SW 1271 (cell line): ENCODE data around the gene HIVEP2.

Source experiments
- DNase-seq, 2 experiments: peaks; one replicate each; lab custom pipeline; 2025; lab: John Stamatoyannopoulos, UW

Gene HIVEP2

DNA sequence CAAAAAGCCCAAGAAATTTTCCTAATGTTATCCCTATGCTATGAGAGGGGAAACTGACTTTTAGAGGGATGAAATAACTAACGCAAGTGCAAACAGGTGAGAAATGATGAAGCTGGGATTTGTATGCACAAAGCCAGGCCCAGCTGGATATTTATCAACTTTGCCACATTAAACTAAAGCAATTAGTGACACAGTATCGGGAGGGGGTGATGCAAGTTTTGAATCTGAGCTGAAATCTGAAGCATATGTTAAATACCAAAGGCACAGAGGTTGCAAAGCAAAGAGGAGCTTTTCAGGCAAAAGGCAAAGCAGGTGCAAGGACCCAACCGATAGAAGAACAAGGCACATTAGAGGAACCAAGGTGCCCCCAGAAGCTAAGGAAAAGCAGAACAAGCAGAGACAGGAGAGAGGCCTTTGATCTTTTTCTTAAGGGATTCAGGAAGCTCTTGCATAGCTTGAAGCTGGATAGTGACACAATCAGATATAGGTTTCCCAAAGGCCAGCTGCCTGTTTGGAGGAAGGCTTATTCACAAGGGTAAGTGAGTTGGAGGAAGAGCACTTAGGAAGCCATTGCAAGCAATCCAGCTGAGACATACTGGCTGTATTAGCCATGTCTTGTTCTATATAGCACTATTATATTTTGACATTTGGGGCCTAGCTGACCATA, 207.5 kb downstream of the HIVEP2 start:
- DNase-seq = no peak

DNA sequence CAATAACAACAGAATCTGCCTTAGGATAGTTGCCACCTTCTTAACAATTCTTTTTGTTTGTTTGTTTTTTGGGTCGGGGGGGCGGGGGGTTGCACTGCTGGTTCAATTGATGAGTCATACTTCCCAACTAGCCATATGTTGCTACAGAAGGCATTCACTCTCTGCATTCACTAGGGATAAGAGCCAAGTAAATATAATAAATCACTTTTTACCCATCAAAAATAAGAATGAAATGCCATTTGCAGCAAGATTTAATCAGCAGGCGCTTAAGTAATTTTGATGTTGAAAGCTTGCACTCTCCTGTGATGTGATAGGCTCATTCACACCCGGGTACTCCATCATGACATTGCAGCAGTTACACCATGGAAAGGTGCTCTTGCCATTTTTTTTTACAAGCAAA, 209.8 kb downstream of the HIVEP2 start:
- DNase-seq = no peak

DNA sequence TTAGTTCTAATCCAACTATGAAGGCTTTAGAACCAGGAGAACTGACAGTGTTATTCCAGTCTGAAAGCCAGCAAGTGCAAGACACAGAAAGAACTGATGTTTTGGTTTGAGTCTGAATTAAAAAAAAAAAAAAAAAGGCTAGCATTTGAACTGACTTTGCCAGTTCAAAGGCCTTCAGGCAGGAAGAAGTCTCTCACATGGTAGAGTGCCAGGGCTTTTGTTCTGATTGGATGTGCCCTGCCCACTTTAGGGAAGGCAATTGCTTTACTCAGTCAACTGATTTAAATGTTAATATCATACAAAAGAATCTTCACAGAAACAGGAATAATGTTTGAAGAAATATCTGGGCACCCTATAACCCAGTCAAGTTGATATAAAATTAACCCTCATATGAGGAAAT, 212.2 kb downstream of the HIVEP2 start:
- DNase-seq = no peak

DNA sequence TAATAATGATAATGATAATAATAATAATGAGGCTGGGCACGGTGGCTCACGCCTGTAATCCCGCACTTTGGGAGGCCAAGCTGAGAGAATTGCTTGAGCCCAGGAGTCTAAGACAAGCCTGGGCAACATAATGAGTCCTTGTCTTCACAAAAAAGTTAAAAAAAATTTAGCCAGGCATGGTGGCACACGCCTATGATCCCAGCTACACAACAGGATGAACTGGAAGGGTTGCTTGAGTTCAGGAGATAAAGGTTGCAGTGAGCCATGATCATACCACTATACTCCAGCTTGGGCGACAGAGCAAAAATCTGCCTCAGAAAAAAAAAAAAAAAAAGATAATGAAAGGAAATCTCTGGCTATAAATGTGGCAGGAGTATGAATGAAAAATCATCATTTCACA, 213.4 kb downstream of the HIVEP2 start:
- DNase-seq = no peak

DNA sequence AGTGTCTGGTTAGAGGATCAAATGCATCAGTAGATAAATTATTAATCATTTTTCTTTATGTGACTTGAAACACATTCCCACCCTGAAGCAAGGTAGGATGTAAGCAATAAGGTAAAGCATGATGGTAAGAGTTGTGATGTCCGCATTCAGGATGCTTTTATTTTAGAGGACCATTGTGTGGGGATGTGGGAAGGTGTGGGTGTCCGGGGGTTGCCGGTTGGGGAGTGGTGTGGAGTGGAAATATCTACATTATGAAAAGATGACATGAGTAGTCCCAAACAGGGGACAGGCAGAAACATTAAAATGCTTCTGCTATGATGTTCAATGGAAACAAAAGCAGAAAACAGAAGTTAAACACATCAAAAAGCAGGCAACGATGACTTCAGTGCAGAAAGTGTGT, 215.4 kb downstream of the HIVEP2 start:
- DNase-seq = no peak

DNA sequence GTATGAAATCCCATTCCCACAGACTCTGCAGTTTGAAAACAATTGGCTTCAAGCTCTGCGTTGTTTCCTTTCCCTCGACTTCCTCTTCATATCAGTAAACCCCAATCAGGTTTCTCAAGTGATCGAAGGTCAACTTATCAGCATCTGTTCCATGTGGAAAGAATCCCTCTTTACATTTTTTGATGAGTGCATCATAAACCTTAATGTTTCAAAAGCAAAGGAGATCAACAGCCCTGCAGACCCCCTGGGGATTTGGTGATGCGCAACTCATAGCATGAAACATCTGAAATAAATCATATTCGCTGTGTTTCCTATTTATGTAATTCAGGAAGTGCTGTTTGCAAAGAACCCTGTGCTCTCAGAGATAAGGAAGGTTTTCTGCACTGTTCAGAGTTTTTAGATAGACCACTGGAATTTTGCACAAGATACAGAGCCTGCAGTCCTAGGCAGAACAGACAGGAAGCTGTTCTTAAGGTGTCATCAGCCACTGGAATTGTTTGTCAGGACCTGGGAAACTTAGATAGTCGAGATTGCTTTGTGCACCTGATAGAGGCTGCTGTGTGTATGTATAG, 216.0 kb downstream of the HIVEP2 start:
- DNase-seq = no peak

DNA sequence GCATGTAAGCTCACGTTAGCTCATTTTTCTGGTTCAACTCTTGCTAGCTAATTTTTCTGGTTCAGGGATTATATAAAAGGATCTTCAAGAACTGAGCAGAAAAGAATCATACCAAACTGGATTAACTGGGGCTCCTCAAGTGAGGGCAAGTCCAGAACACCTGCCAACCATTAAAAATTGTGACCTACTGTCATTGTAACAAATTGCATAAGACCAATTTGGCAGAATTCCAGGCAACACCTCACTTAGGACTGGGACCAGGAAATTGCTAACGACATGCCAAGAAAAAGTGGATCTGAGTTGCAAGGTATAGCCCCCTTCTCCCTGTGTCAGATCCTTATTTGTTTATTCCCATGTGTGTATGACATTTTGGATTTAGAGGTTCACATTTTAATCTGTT, 216.6 kb downstream of the HIVEP2 start:
- no peak for DNase-seq

DNA sequence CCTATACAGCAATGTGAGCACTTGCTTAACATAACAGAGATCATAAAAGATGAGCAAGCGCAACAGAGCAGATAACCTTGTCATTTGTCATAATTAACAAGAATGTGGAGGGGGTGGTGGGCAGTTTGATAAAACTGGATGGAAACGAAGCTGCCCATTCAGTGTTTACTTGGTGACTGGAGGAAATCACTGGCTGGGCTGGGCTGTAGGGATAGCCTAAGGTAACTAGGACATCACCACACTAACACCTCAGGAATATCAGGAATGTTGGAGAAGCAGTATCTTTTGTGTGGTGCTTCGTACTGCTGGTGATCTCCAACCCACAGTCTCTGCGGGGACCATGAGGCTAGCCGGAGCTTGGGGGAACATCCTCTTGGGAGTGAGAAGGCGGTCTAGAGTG, 218.4 kb downstream of the HIVEP2 start:
- DNase-seq = no peak

DNA sequence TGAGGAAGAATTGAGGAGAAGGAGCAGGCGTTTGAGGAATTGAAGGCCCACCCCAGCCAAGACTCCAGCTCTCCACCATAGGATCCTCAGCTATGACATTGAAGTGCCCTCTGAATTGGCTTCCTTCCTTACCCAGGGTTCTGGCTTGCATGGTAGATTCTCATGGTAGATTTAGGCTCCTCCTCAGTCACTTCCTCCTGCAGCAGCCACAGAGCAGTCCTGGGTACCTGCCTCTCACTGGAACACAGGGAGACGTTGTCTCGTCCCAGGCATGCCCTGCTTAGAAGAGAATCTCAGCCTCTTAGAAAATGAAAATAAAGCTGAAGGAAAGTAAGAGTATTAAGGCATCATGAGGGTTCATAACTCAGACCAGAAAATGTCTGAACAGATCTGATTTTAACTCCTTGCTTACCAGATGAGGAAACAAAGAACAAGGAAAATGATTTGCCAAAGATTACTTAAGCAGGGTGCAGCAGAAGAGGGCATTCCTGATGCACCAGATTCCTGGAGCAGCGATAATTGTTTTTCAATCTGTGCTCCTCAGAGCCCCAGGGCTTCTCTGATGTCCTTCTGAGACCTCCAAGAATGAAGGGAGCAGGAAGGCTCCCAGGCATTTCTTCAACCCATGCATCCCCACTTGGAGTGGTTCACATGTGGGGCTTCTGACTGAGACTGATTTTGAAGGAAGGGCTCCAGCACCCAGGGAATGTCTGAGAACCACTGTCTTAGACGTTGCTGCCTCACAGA, 219.8 kb downstream of the HIVEP2 start:
- DNase-seq = no peak

DNA sequence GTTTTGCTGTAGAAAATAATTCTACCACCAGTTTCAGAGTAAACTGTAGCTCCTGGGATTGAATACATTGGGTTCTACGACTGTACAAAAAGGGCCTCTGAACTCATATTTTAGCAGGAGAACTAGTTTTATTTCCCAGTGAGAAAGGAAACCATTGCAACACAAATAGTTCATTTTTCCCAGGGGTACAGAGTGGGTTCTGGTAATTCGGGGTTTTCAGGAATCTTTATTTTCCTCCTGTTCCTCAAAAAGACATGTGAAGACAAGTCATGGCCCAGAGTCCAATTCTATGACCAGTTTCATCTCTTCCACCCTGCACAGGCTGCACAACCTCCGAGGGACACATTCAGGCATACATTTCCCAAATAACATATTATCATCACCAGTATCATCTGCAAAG, 222.1 kb downstream of the HIVEP2 start:
- DNase-seq = no peak

DNA sequence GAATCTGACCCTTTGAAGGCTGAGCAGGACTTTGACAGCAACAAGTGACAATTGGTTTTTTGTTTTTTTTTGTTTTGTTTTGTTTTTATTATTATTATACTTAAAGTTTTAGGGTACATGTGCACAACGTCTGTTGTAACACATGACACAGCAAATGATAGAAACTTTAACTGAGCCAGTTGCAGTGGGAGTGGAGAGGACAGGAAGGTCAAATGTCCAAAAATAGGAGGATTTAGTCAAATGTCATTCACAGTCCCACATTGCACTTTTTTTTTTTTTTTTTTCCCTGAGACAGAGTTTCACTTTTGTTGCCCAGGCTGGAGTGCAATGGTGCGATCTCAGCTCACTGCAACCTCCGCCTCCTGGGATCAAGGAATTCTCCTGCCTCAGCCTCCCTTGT, 223.0 kb downstream of the HIVEP2 start:
- DNase-seq = no peak

DNA sequence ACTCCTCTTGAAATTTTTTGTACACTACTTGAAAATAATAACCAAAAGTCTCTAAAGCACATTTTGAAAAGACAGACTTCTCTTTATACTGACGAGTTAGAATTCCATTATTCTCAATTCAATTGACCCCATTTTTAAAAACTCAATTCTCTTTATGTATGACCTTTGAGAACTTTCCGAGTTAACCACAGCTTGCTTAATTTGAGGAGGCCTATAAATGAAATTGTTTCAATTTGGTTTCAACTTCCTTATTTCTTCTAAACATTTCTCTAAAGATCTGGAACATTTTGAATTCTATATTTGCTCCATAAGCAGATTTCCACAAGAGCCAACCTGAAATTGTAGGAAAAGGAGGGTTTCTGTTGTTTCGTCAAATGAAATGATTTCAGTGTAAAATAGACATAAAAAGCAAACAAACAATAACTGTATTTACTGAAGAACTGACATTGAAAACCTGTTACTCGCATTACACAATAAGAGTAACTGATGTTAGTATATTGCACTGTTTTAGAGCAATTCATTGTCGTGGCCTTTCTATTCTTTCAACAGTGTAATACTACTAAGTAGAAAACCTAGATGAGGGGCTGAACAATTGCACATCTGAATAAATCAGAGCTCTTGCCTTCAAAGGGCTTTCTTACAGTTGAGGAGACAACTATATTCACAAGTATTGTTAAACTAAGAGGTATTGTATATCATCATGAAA, 223.6 kb downstream of the HIVEP2 start:
- no peak for DNase-seq

DNA sequence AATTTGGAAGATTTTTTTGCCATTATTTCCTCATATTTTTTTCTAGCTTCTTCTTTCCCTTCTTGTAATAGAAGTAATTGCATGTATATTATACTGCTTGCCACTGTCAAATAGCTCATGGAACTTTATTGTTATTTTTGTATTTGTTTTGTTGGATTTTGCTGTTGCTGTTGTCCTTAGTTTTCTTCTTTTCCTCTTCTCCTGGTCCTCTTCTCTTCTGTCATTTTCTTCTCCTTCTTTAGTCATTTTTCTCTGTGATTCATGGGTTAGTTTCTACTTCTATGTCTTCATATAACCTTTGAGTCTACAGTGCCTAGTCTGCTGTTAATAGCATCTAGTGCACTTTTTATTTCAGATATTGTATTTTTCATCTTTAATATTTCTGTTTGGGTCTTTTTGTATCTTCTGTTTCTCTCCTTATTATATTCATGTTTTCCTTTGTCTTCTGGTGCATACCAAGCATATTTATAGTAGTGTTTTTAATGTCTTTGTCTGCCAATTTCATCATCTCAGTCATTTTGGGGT, 226.2 kb downstream of the HIVEP2 start:
- no peak for DNase-seq

DNA sequence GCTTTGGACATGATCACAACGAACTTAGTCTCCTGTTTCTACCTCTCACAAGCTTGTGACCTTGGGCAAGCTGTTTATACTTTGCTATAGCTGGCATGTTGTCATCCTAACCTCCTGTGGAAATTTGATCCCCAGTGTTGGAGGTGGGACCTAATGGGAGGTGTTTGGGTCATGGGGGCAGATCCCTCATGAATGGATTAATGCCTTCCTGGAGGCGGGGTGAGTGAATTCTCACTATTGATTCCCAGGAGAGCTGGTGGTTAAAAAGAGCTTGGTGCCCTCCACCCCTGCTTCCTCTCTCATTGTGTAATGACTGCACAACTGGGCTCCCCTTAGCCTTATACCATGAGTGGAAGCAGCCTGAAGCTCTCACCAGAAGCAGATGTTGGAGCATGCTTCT, 228.9 kb downstream of the HIVEP2 start:
- DNase-seq = no peak

DNA sequence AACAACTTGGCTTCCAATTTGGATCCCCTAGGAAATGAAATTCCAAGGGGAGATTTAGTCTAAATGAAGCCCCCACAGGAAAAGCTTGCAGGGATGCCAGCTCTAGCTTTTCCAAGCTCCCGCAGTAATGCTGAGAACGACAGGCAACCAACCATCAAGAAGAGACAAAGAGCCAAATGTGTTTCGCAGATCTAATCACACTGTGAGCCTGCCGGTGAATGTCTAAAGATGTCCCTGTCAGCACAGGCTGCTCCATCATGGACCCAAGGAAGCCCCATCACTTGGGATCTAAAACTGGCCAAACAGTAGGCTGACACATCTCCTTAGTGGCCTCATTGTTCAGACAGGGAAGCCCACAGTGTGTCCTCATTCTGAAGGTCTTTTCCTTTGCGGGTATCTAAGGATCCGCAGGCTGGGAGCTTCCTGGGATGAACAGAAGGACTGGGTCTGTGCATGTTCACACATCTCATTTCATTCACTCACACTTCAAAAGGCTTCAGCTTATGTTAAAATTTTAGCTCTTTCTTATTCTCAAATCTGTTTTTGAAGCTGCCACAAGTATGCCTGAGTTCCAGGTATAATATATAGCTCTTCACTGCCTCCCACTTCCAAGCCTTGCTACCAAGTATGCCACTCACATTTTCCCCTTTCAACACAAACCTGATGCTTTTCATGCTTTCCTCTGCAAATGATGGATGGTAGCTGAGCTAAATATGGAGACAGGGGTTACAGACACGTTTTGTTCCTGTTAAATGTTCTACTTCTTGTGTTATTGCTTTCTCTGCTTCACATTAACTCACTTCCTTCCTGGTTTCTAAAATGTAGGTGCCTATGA, 229.8 kb downstream of the HIVEP2 start:
- no peak for DNase-seq

DNA sequence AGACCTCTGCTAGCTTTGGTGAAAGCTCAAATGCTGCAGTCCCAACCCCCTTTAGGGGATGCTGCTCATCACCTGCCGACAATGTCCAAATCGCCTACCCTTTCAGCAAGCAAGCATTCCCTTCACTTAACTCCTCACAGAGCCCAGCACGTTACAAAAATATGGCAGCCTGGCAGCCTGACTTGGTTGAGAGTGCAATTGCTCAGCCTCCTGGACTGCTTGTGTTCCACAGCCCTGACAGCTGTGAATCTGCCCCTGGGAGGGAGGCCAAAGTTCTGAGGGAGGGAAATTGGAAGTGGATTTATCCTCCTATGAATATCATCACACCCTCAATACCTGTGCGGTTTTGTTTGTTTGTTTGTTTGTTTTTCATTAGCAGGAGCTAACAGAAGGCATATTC, 231.0 kb downstream of the HIVEP2 start:
- DNase-seq = no peak

DNA sequence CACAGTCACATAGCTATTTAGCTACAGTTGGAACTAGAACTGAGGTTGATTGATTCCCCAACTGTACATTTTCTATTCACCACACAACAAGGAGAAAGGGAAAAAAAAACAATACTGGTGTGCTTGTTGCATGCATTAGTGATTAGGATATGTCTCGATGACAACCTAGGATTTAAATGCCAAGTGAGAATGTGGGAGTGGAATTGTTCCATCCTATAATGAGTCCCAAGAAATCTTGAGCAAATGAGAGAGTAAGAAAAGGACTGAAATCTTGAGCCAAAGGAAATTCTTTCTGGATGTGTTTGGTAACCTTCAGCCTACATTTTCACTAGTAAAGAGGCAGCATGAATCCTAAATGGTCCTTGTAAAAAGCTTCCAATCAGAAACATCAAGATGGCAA, 232.7 kb downstream of the HIVEP2 start:
- DNase-seq = no peak

DNA sequence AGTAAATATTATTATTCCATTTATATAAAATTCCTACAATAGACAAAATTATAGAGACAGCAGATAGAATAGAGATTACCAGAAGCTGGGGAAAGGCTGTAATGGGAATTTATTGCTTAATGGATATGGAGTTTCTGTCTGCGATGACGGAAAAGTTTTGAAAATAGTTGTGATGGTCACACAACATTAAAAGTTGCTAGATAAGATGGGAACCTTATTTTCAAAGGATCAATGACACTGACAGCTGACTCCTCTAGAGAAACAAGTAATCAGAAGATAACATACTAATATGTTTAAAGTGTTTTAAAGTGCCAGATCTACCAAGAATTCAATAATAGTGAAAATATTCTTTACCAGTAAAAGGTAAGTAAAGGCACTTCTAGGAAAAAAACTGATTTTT, 236.3 kb downstream of the HIVEP2 start:
- DNase-seq = no peak

DNA sequence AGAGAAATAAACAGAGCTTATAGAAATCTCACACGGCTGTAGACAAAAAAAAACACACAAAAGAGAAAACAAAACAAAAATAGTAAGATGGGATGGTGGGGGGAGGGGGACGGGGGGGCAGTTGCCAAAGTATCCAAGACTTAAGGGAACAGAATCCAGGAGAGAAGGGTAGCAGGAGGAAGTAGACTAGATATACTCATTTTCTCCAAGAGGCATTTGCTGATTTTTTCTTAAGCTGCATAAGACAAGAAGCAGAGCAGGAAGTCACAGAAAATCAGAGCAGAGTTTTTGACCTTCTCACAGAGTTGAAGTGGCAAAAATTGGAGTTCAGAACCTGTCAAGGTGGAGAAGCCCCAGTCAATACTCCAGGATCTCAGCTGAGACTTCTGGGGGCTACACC, 237.7 kb downstream of the HIVEP2 start:
- DNase-seq = no peak

DNA sequence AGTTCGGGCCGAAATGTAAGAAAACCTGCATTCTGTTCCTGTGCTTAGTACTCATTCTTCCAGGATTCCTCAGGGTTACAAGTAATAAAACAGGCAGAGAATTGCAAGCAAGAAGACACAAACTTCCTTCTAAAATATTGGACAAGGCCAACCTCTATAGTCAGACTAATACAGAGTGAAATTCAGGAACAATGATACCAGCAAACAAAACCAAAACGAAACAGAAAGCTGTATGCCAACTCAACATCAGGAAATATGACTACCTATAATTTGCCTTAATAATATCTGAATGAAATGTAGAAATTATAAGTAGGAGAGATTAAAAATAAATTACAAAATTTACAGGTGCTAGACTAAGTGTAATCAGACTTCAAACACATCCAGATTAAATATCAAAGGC, 238.8 kb downstream of the HIVEP2 start:
- no peak for DNase-seq

DNA sequence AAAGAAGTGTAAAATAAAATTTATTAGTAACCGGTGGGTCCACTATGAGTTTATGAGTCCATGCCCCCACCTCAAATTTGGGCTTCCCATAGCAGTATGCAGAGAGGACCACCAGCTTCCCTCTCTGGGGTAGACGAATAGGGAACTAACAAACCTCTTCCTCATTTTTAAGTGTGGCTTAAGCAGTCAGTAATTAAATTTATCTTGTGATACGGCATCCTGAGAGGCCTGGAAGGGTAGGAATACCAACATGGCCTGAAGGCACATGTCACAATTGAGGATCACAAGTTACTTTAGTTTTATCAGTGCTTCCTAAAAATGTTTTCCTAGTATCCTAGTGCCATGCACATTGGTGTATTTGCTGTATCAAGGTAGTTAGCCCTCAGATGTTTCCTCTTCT, 239.9 kb downstream of the HIVEP2 start:
- no peak for DNase-seq
